ENCODE results near the gene EIF2B4. TPM values are rescaled to one million over a fixed set of nuclear protein-coding genes. Genes with fewer than 3 reads are reported as not detected.

The EIF2B4 gene
- total and polyA plus RNA-seq, 2 of the 8 experiments (the other 6 are each of a cell fraction or from before 2014, with no cell fraction given) = 60.0 to 63.2 TPM

GRCh38 chr2:27322766-27323595 lies 47.2 kb downstream of the EIF2B4 start, which contains the start of gene MPV17:
Gene MPV17, minus strand, starts transcription at chr2:27323097. Its CDS starts 580 bp downstream, at chr2:27322517.
- H2AFZ ChIP-seq (ENCODE audit: low read length) = 0 out of 2 replicates have a peak within 1 kb of the TSS, but pooled peaks have one; percentile 54
- H4K5ac ChIP-seq (ENCODE audit: insufficient read length, low read depth, low read length) = peak within 1 kb of the TSS; percentile 72
- H3K23me2 ChIP-seq (ENCODE audit: low read depth, low read length) = peaks cover 7% of the 10 kb centered on the region
- H4K20me1 ChIP-seq (replicated peaks in 1 of 2; ENCODE audit: control insufficient read depth in 1 of 2, insufficient read depth in 2 of 2, low read length in 2 of 2) = no peaks in the 10 kb centered on the region
- H2AK5ac ChIP-seq (ENCODE audit: low read depth, low read length) = no peak within 1 kb of the TSS
- peak within 1 kb of the TSS; percentile 94 for H3K27ac ChIP-seq (ENCODE audit: low read depth, low read length)
- ChIA-PET POLR2A (ENCODE audit: partially characterized antibody) (interaction anchor here (0.5 to 9.4 kb wide), 31 partner anchors 8 to 360 kb away, joined by 3 to 105 read pairs (median 5); partner anchors contain the start of genes GTF3C2, TRIM54, UCN and ZNF513), CTCF (ENCODE audit: partially characterized antibody) (interaction anchor here (0.6 to 10.3 kb wide), 13 partner anchors 12 to 103 kb away, joined by 3 to 128 read pairs (median 3); partner anchors contain the start of genes EIF2B4, SNX17 and UCN)
- peaks cover 0 to 10% (median 0%) of the 10 kb centered on the region in 4 experiments; a peak in 4 of 7 replicates for H3K4me1 ChIP-seq (replicated peaks in 1 of 4; ENCODE audit: control insufficient read depth in 3 of 4, insufficient read depth in 4 of 4, low read length in 3 of 4)
- no peak within 1 kb of the TSS for H2BK120ac ChIP-seq (replicated peaks; ENCODE audit: low read depth, low read length)
- H2BK15ac ChIP-seq (ENCODE audit: low read length) = no peak within 1 kb of the TSS
- H4K8ac ChIP-seq (ENCODE audit: extremely low read depth, insufficient read depth, low read length) = peak within 1 kb of the TSS; percentile 95; the same call in 1 of the 2 replicates
- H4K91ac ChIP-seq (replicated peaks; ENCODE audit: insufficient read length, low read length) = peak within 1 kb of the TSS; percentile 58
- FAIRE-seq (no peak), DNase-seq (ENCODE audit: low read depth in 1 of 2, low spot score in 2 of 2) (peak; percentile 80 to 88)
- H3K4ac ChIP-seq (replicated peaks; ENCODE audit: insufficient read length, low read depth, low read length) = peak within 1 kb of the TSS; percentile 30
- H2BK5ac ChIP-seq (ENCODE audit: low read depth, low read length) = peak within 1 kb of the TSS; percentile 92
- no peaks in the 10 kb centered on the region; a peak in 1 of 4 replicates for H3K79me2 ChIP-seq (ENCODE audit: control insufficient read depth in 1 of 2, insufficient read depth in 2 of 2, low read length in 2 of 2)
- no peak within 1 kb of the TSS for H3K14ac ChIP-seq (ENCODE audit: insufficient read length)
- H3K56ac ChIP-seq (replicated peaks; ENCODE audit: insufficient read length, low read depth, low read length) = peak within 1 kb of the TSS; percentile 74
- peak within 1 kb of the TSS; percentile 85 to 99 (median 88) for H3K4me3 ChIP-seq (ENCODE audit: extremely low read depth in 1 of 4, insufficient read depth in 2 of 4, low read depth in 3 of 4, low read length in 4 of 4)
- H2BK12ac ChIP-seq (ENCODE audit: low read depth, low read length) = no peak within 1 kb of the TSS
- H3K79me1 ChIP-seq (ENCODE audit: low read depth, low read length) = no peaks in the 10 kb centered on the region
- H3K27me3 ChIP-seq (replicated peaks in 1 of 4; ENCODE audit: control insufficient read depth in 3 of 4, extremely low read depth in 1 of 4, insufficient read depth in 3 of 4, low read length in 3 of 4) = no peaks in the 10 kb centered on the region
- H3K4me2 ChIP-seq (ENCODE audit: insufficient read depth in 1 of 2, low read depth in 2 of 2, low read length in 2 of 2) = peak within 1 kb of the TSS; percentile 96 to 97
- WGBS, 2 experiments (ENCODE audit: extremely low coverage in 1 of 2, insufficient coverage in 1 of 2, insufficient read length in 1 of 2, insufficient replicate concordance in 2 of 2, low coverage in 1 of 2, low lambda C conversion rate in 2 of 2, missing lambda C conversion rate in 1 of 2) = 2% methylated on average over 39 of the region's 39 CpGs; no CpG with 5 or more reads in 1 of the 2 experiments
- no peak within 1 kb of the TSS for H3K23ac ChIP-seq (ENCODE audit: insufficient read length)
- peak within 1 kb of the TSS; percentile 79 for H3K18ac ChIP-seq (ENCODE audit: extremely low read depth, low read length)
- H3K9ac ChIP-seq (replicated peaks in 1 of 4; ENCODE audit: extremely low read depth in 1 of 4, low read depth in 3 of 4, low read length in 3 of 4) = peak within 1 kb of the TSS; percentile 80 to 97 (median 93)
- H3K9me3 ChIP-seq (ENCODE audit: insufficient read depth in 2 of 2, low read depth in 1 of 2, low read length in 1 of 2) = no peaks in the 10 kb centered on the region
- no peak within 1 kb of the TSS for H2BK20ac ChIP-seq (ENCODE audit: low read length)
- H3K36me3 ChIP-seq (ENCODE audit: control insufficient read depth in 2 of 4, insufficient read depth in 4 of 4, low read length in 3 of 4) = peaks cover 13 to 20% (median 17%) of the 10 kb centered on the region in 4 experiments
- TF ChIP-seq CHD1 (IDR thresholded peaks at IDR 0.05; ENCODE audit: low read depth, low read length) (no peak; the same call in 1 of the 2 replicates), FOSL1 (IDR thresholded peaks at IDR 0.05; ENCODE audit: insufficient read depth, low read depth, low read length) (no peak), EP300 (IDR thresholded peaks at IDR 0.05; ENCODE audit: borderline replicate concordance in 1 of 2, low read depth in 2 of 2, low read length in 2 of 2) (no peak), JUND (IDR thresholded peaks at IDR 0.05; ENCODE audit: low read length) (peak; percentile 34; the same call in 1 of the 2 replicates)
